ENCODE data around the gene MYH15. TPM values are rescaled to one million over a fixed set of nuclear protein-coding genes. Genes with fewer than 3 reads are reported as not detected.

The MYH15 gene
- total and polyA plus RNA-seq, 2 of the 4 experiments (the other 2 are of a cell fraction), result 0.10 to 0.36 TPM

- Histone ChIP-seq H3K4me3 (ENCODE audit: insufficient read depth, low read depth, low read length) (no peak overlapping the region), H3K4me1 (ENCODE audit: control insufficient read depth, insufficient read depth, low read length) (no peaks in the 10 kb centered on the region), H3K27me3 (ENCODE audit: control insufficient read depth, insufficient read depth, low read length) (no peaks in the 10 kb centered on the region), H2BK20ac (ENCODE audit: low read depth, low read length) (no peak overlapping the region), H4K20me1 (ENCODE audit: insufficient read depth, low read length) (no peaks in the 10 kb centered on the region), H2AFZ (replicated peaks; ENCODE audit: low read length, poor library complexity) (no peak overlapping the region), H3K9me1 (ENCODE audit: insufficient read depth, low read length) (no peaks in the 10 kb centered on the region), H4K91ac (ENCODE audit: insufficient read depth, low read depth, low read length) (no peak overlapping the region), H3K27ac (ENCODE audit: insufficient read depth, low read length) (no peak overlapping the region), H3K14ac (replicated peaks; ENCODE audit: low read depth, low read length) (no peak overlapping the region), H4K8ac (ENCODE audit: low read depth in 2 of 2, low read length in 2 of 2) (no peak overlapping the region), H2BK5ac (ENCODE audit: low read depth, low read length, poor library complexity, severe bottlenecking) (no peak overlapping the region), H3K4me2 (ENCODE audit: low read depth, low read length) (no peak overlapping the region), H3K79me1 (ENCODE audit: low read depth in 1 of 2, low read length in 2 of 2) (no peaks in the 10 kb centered on the region), H3K56ac (ENCODE audit: extremely low read depth, insufficient read depth, low read length) (no peak overlapping the region), H4K5ac (ENCODE audit: low read depth, low read length) (no peak overlapping the region), H3K9ac (ENCODE audit: low read depth, low read length) (no peak overlapping the region), H3K23ac (ENCODE audit: low read depth, low read length) (no peak overlapping the region), H2AK5ac (ENCODE audit: low read depth, low read length) (no peak overlapping the region), H3K18ac (ENCODE audit: low read depth, low read length) (no peak overlapping the region), H2AK9ac (replicated peaks; ENCODE audit: low read depth, low read length, poor library complexity) (no peak overlapping the region), H2BK120ac (ENCODE audit: low read depth, low read length) (no peak overlapping the region), H3K4ac (ENCODE audit: low read depth, low read length) (no peak overlapping the region), H3K36me3 (ENCODE audit: control insufficient read depth, insufficient read depth, low read length) (no peaks in the 10 kb centered on the region), H2BK15ac (ENCODE audit: low read depth, low read length) (no peak overlapping the region), H3K9me3 (ENCODE audit: control insufficient read depth, insufficient read depth, low read length) (no peaks in the 10 kb centered on the region)
- intact Hi-C loops (cut with micrococcal nuclease) (no loop called here), in situ Hi-C loops (cut with MboI; ENCODE audit: low sequenced_read_pairs) (no loop called here), dilution Hi-C loops (cut with HindIII; ENCODE audit: low sequenced_read_pairs, unreplicated experiment) (no loop called here)
- no peak for DNase-seq
- CTCF ChIA-PET, result no interaction called here
- ATAC-seq (ENCODE audit: low read depth), result no peak
- no TSS peak for BruUV-seq (replicated peaks)
- TF ChIP-seq CEBPB (IDR thresholded peaks at IDR 0.05; ENCODE audit: low read depth, low read length), result no peak
- TF ChIP-seq RCOR1 (IDR thresholded peaks at IDR 0.05; ENCODE audit: insufficient replicate concordance, low read length), result no peak
- TF ChIP-seq CHD1 (IDR thresholded peaks at IDR 0.05; ENCODE audit: low read depth, low read length), result no peak
- no peak for TF ChIP-seq RFX5 (IDR thresholded peaks at IDR 0.05; ENCODE audit: low read depth, low read length)
- TF ChIP-seq FOS (IDR thresholded peaks at IDR 0.05; ENCODE audit: low read depth, low read length), result no peak
- no peak for TF ChIP-seq MXI1 (IDR thresholded peaks at IDR 0.05; ENCODE audit: borderline replicate concordance, low read depth, low read length)
- TF ChIP-seq SMC3 (IDR thresholded peaks at IDR 0.05; ENCODE audit: low read depth, low read length), result no peak
- TF ChIP-seq NFE2L2 (IDR thresholded peaks at IDR 0.05; ENCODE audit: low read depth, low read length), result no peak
- TF ChIP-seq CTCF (conservative IDR thresholded peaks at IDR 0.05; ENCODE audit: low read depth, low read length), result no peak
- no peak for TF ChIP-seq ELK1 (IDR thresholded peaks at IDR 0.05; ENCODE audit: borderline replicate concordance, low read depth, low read length)
- TF ChIP-seq MAFK (IDR thresholded peaks at IDR 0.05; ENCODE audit: low read depth, low read length), result no peak
- no peak for TF ChIP-seq BHLHE40 (IDR thresholded peaks at IDR 0.05; ENCODE audit: low read depth, low read length)
- TF ChIP-seq POLR2A (IDR thresholded peaks at IDR 0.05; ENCODE audit: low read depth, low read length), result no peak
- no peak for TF ChIP-seq USF2 (IDR thresholded peaks at IDR 0.05; ENCODE audit: low read depth, low read length)
- no peak for TF ChIP-seq RAD21 (IDR thresholded peaks at IDR 0.05; ENCODE audit: low read length)
- whole genome bisulfite sequencing, 2 experiments (ENCODE audit: extremely low coverage in 2 of 2, insufficient read length in 1 of 2), result no CpG with 5 or more reads among the region's 1 CpG
- POLR2A ChIA-PET (ENCODE audit: unreplicated experiment), result interaction anchor here (0.6 kb wide), 1 partner anchor 469 kb away, joined by 4 read pairs; no protein-coding TSS in a partner anchor
These were observed 155.8 kb downstream of the MYH15 start for GRCh38 chr3:108354562-108354961.

All from IMR-90 (cell line).